Measurements from ENCODE around the gene SLC46A1.
"Not testable (repeated sequence)": the region's sequence is repeated elsewhere in the genome, so short reads cannot be mapped to it uniquely, and the experiment has no call there.

SLC46A1 gene

DNA sequence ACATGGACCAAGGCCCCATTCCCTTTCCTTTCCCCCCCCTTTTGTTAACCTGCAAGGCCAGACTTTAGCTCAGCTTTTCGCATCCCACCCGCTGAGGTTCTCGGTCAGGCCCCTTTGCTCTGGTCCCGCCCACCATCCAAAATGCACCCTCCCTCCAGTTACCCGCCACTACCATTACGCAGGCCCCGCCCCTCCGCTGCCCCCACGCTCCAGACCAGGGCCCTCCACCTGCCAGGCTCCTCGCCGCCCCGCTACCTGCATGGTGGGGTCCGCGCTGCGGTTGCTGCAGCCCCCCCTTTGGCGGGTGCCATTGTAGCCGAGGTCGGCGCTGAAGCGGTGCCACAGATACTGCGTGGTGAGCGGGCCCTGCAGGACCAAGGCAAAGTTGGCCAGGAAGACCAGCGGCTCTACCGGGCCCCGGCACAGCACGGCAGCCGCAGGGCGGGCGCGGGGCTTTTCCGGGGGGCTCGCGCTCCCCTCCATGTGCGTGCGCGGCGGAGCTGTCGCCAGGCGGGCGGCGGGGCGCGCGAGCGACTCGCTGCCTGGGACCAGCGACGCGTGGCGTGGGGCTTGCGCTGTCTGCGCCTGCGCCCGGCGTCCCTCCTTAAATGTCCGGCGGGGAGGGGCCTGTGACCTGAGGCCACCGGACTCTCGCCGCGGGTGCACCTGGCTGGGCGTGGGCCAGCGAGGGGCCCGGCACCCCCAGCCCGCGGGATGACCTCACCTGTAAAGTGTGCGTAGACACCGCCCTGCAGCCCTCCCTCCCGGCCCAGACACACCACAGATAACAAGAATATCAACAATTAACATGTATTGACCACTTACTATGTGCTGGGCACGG, at the start of gene SLC46A1:
TSS of gene SLC46A1 (minus strand) at position 581 of the 841 bp plus-strand sequence. CDS start at position 483, 98 bp downstream.
- peak within 1 kb of the TSS; percentile 82 for H3K4me3 Mint-ChIP-seq
- H3K4me1 Mint-ChIP-seq (ENCODE audit: low read depth): peaks cover 14% of the 10 kb centered on the region
- no peaks in the 10 kb centered on the region for H3K36me3 Mint-ChIP-seq (ENCODE audit: low read depth)
- no peaks in the 10 kb centered on the region for H3K9me3 Mint-ChIP-seq
- H3K27me3 Mint-ChIP-seq: peaks cover 10% of the 10 kb centered on the region
- peak within 1 kb of the TSS; percentile 53 for H3K27ac Mint-ChIP-seq

DNA sequence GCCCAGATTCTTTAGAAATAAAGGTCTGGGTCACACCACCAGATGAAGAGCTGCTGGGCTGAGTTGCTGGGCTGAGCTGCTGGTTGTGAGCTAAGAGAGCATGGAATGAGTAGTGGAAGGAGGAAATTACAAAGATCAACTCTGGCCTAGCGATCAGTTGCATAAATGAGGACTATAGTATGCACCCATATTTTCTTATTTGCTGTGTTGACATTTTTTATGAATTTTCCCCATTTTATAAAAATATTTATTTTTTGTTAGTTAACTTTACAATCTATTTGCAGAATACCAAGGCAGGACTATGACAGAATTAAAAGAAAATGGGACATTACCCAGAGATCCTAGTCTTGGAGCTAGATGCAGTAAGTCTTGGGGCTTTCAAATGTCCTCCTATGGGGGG, 43.8 kb upstream of the SLC46A1 start:
- Mint-ChIP-seq H3K4me3 (no peak overlapping the region), H3K9me3 (no peaks in the 10 kb centered on the region), H3K27ac (no peak overlapping the region), H3K27me3 (peaks cover 7% of the 10 kb centered on the region), H3K4me1 (ENCODE audit: low read depth) (no peaks in the 10 kb centered on the region), H3K36me3 (ENCODE audit: low read depth) (no peaks in the 10 kb centered on the region)

GRCh38 chr17:28447396-28447760, 41.4 kb upstream of the SLC46A1 start:
- H3K4me1 Mint-ChIP-seq (ENCODE audit: low read depth): no peaks in the 10 kb centered on the region
- H3K36me3 Mint-ChIP-seq (ENCODE audit: low read depth): no peaks in the 10 kb centered on the region
- H3K27me3 Mint-ChIP-seq: peaks cover 9% of the 10 kb centered on the region
- no peaks in the 10 kb centered on the region for H3K9me3 Mint-ChIP-seq
- H3K4me3 Mint-ChIP-seq: no peak overlapping the region
- no peak overlapping the region for H3K27ac Mint-ChIP-seq

GRCh38 chr17:28446716-28447395, 40.8 kb upstream of the SLC46A1 start:
- no peaks in the 10 kb centered on the region for H3K9me3 Mint-ChIP-seq
- no peak overlapping the region for H3K27ac Mint-ChIP-seq
- H3K36me3 Mint-ChIP-seq (ENCODE audit: low read depth): no peaks in the 10 kb centered on the region
- no peaks in the 10 kb centered on the region for H3K4me1 Mint-ChIP-seq (ENCODE audit: low read depth)
- no peak overlapping the region for H3K4me3 Mint-ChIP-seq
- peaks cover 13% of the 10 kb centered on the region for H3K27me3 Mint-ChIP-seq

GRCh38 chr17:28443901-28444638, 38.1 kb upstream of the SLC46A1 start:
- Mint-ChIP-seq H3K27me3 (peaks cover 16% of the 10 kb centered on the region), H3K36me3 (ENCODE audit: low read depth) (no peaks in the 10 kb centered on the region), H3K4me3 (no peak overlapping the region)

GRCh38 chr17:28434326-28434725, 28.3 kb upstream of the SLC46A1 start:
- H3K4me3 Mint-ChIP-seq; H3K9me3 Mint-ChIP-seq; H3K4me1 Mint-ChIP-seq (ENCODE audit: low read depth); H3K36me3 Mint-ChIP-seq (ENCODE audit: low read depth); H3K27ac Mint-ChIP-seq: not testable (repeated sequence)
- peaks cover 26% of the 10 kb centered on the region for H3K27me3 Mint-ChIP-seq

More at GRCh38 chr17:28443901-28444638, 38.1 kb upstream of the SLC46A1 start:
- no peak overlapping the region for H3K27ac Mint-ChIP-seq
- no peaks in the 10 kb centered on the region for H3K9me3 Mint-ChIP-seq
- H3K4me1 Mint-ChIP-seq (ENCODE audit: low read depth): no peaks in the 10 kb centered on the region

DNA sequence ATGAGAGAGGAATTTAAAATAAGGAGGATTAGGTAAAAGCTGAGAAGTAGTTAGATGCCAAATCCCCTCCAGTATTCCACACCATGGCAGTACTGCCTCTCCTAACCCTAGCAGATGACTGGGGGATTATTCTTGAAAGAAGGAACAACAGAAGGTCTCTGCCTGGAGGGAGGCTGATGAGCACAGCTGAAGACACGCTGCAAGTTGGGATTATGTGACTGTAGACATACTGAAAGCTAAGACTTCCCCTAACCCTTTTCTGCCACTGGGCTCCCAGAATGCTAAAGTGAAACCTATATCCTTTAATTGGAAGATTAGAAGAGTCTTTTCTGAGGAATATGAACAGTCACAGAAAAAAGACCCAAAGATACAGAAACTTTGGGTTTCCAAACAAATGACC, 27.7 kb upstream of the SLC46A1 start:
- H3K36me3 Mint-ChIP-seq (ENCODE audit: low read depth): no peaks in the 10 kb centered on the region
- H3K27me3 Mint-ChIP-seq: peaks cover 26% of the 10 kb centered on the region
- no peak overlapping the region for H3K27ac Mint-ChIP-seq
- H3K4me1 Mint-ChIP-seq (ENCODE audit: low read depth): no peaks in the 10 kb centered on the region
- H3K9me3 Mint-ChIP-seq: no peaks in the 10 kb centered on the region
- no peak overlapping the region for H3K4me3 Mint-ChIP-seq

DNA sequence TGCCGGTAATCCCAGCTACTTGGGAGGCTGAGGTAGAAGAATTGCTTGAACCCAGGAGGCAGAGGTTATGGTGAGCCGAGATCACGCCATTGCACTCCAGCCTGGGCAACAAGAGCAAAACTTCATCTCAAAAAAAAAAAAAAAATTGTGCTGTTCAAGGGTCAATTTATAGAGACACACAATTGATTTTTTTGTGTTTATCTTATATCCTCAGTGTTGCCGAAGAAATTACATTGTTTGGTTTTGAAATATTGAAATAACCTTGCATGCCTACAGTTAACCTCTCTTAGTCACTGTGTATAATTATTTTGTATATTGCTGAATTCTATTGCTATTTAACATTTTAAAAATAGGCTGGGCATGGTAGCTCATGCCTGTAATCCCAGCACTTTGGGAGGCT, 22.0 kb upstream of the SLC46A1 start:
- H3K4me1 Mint-ChIP-seq (ENCODE audit: low read depth); H3K9me3 Mint-ChIP-seq; H3K27ac Mint-ChIP-seq; H3K36me3 Mint-ChIP-seq (ENCODE audit: low read depth); H3K4me3 Mint-ChIP-seq: not testable (repeated sequence)
- peaks cover 26% of the 10 kb centered on the region for H3K27me3 Mint-ChIP-seq

DNA sequence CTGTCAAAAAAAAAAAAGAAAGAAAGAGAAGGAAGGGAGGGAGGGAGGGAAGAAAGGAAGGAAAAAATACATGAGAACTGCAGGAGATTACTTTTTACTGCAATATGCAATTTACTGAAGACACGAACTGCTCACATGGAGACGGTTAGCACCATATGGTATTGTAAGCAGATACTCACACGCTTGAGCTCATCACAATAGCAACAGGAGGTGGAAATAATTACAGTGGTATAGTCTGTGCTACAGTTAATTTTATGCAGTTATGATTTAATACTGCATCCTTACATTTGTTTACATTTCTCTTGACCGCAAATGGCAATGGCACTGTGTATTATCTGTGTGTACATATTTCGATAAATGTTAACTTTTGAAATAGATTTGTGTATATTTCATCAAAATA, 21.4 kb upstream of the SLC46A1 start:
- Mint-ChIP-seq H3K4me3 (no peak overlapping the region), H3K27ac (no peak overlapping the region), H3K4me1 (ENCODE audit: low read depth) (no peaks in the 10 kb centered on the region), H3K9me3 (no peaks in the 10 kb centered on the region), H3K36me3 (ENCODE audit: low read depth) (no peaks in the 10 kb centered on the region), H3K27me3 (peaks cover 22% of the 10 kb centered on the region)

DNA sequence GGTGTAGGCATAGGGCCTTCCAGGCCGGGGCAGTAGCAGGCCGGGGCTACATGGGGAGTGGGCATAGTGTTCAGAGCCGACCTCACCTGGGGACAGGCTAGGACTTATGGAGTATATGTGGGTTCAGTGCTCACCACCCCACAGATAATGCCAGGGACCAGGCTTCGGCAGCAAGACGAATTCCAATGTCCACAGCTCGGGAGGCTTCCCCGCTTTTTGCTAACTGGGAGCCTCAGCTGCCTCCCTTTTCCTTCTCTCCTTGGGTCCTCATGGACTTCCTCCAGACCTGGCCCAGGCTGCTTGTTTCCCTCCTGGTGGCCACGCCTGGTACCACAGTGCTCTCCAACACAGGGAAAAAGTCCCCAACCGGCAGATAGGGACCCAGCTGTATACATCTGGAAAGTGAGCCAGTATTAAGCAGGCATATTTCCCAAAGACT, 20.1 kb upstream of the SLC46A1 start:
- no peaks in the 10 kb centered on the region for H3K4me1 Mint-ChIP-seq (ENCODE audit: low read depth)
- H3K27ac Mint-ChIP-seq: no peak overlapping the region
- peaks cover 13% of the 10 kb centered on the region for H3K27me3 Mint-ChIP-seq
- no peak overlapping the region for H3K4me3 Mint-ChIP-seq
- H3K36me3 Mint-ChIP-seq (ENCODE audit: low read depth): no peaks in the 10 kb centered on the region
- H3K9me3 Mint-ChIP-seq: no peaks in the 10 kb centered on the region

GRCh38 chr17:28425206-28425605, 19.2 kb upstream of the SLC46A1 start:
- Mint-ChIP-seq H3K27me3 (peaks cover 10% of the 10 kb centered on the region), H3K27ac (no peak overlapping the region), H3K4me3 (no peak overlapping the region), H3K4me1 (ENCODE audit: low read depth) (no peaks in the 10 kb centered on the region), H3K9me3 (no peaks in the 10 kb centered on the region), H3K36me3 (ENCODE audit: low read depth) (no peaks in the 10 kb centered on the region)

GRCh38 chr17:28421787-28422305, 15.8 kb upstream of the SLC46A1 start:
- Mint-ChIP-seq H3K4me3 (no peak overlapping the region), H3K9me3 (no peaks in the 10 kb centered on the region), H3K36me3 (ENCODE audit: low read depth) (no peaks in the 10 kb centered on the region), H3K4me1 (ENCODE audit: low read depth) (no peaks in the 10 kb centered on the region), H3K27me3 (peaks cover 10% of the 10 kb centered on the region), H3K27ac (no peak overlapping the region)

- Mint-ChIP-seq H3K9me3 (no peaks in the 10 kb centered on the region), H3K27ac (no peak overlapping the region), H3K4me3 (no peak overlapping the region), H3K27me3 (peaks cover 9% of the 10 kb centered on the region), H3K36me3 (ENCODE audit: low read depth) (no peaks in the 10 kb centered on the region), H3K4me1 (ENCODE audit: low read depth) (no peaks in the 10 kb centered on the region)
These were observed 10.8 kb upstream of the SLC46A1 start for GRCh38 chr17:28416703-28417311.

- no peaks in the 10 kb centered on the region for H3K4me1 Mint-ChIP-seq (ENCODE audit: low read depth)
- H3K9me3 Mint-ChIP-seq: no peaks in the 10 kb centered on the region
- H3K36me3 Mint-ChIP-seq (ENCODE audit: low read depth): no peaks in the 10 kb centered on the region
- peaks cover 13% of the 10 kb centered on the region for H3K27me3 Mint-ChIP-seq
- no peak overlapping the region for H3K27ac Mint-ChIP-seq
- H3K4me3 Mint-ChIP-seq: no peak overlapping the region
These were observed 9.9 kb upstream of the SLC46A1 start for GRCh38 chr17:28415886-28416285.

Measured in stimulated activated naive CD8-positive, alpha-beta T cell treated with anti-CD3 and anti-CD28 coated beads, Interleukin-15, Interleukin-2, amounts not matched to agents 100 ng/mL and 50 ng/mL, for 24 hours (primary cell).